K562 (cell line): ENCODE data around the gene SYK.

Source experiments
- CTCF ChIP-seq, 3 experiments: IDR thresholded peaks in 2 of 3; conservative IDR thresholded peaks in 1 of 3; 2 replicates each; pipeline ENCODE4 v1.5.1; 2011 to 2012; ENCODE audit warnings: low read length in 3 of 3, mild to moderate bottlenecking in 3 of 3, control low read depth in 2 of 3, improper control_type of control experiment in 1 of 3, inconsistent platforms in 1 of 3, low read depth in 1 of 3, mixed read lengths in 1 of 3, moderate library complexity in 1 of 3; ENCODE audit not compliant: insufficient read depth in 2 of 3
- MLLT1 ChIP-seq, 2 experiments: fragments of 450-650 bp; IDR thresholded peaks; 2 replicates each; pipeline ENCODE4 v1.6.1; 2016
- RFX5 ChIP-seq: IDR thresholded peaks from 2 replicates; pipeline ENCODE4 v1.6.1; 2011; ENCODE audit warnings: low read depth, mild to moderate bottlenecking, improper control_type of control experiment, low read length
- TBL1XR1 ChIP-seq, 2 experiments: IDR thresholded peaks; 2 replicates each; pipeline ENCODE4 v1.6.1; 2012; ENCODE audit warnings: improper control_type of control experiment in 2 of 2, low read length in 2 of 2, mild to moderate bottlenecking in 1 of 2
- TEAD4 ChIP-seq, 2 experiments: sonication (generic) in 1 of 2; formaldehyde crosslinking in 1 of 2; IDR thresholded peaks; 2 replicates each; pipeline versions ENCODE4 v1.6.1 to v1.8.0; 2012 to 2022; ENCODE audit warnings: borderline replicate concordance in 1 of 2, inconsistent platforms in 1 of 2, low read length in 1 of 2, mild to moderate bottlenecking in 1 of 2, missing genetic modification reagents in 1 of 2
- U2AF2 ChIP-seq: fragments of 200-400 bp; formaldehyde crosslinking; optimal IDR thresholded peaks from 2 replicates; pipeline ENCODE3; 2017; ENCODE audit warnings: low read depth, mild to moderate bottlenecking, low read length
- YY1 ChIP-seq, 3 experiments: IDR thresholded peaks; 2 replicates each; pipeline ENCODE4 v1.6.1; 2011; ENCODE audit warnings: low read length in 2 of 3, mild to moderate bottlenecking in 2 of 3, moderate library complexity in 2 of 3, borderline replicate concordance in 1 of 3, control low read depth in 1 of 3, low read depth in 1 of 3; ENCODE audit not compliant: insufficient read depth in 3 of 3, insufficient replicate concordance in 2 of 3, control insufficient read depth in 1 of 3, insufficient read length in 1 of 3; ENCODE audit errors: extremely low read depth in 1 of 3

- TF ChIP-seq YY1 (IDR thresholded peaks at IDR 0.05; ENCODE audit: borderline replicate concordance in 1 of 3, control insufficient read depth in 1 of 3, extremely low read depth in 1 of 3, insufficient read depth in 3 of 3, insufficient read length in 1 of 3, insufficient replicate concordance in 2 of 3, low read depth in 1 of 3, low read length in 2 of 3) (no peak), U2AF2 (no peak), TEAD4 (IDR thresholded peaks at IDR 0.05; ENCODE audit: low read length) (no peak), TEAD4 (CRISPR knock-in tag; IDR thresholded peaks at IDR 0.05; ENCODE audit: borderline replicate concordance) (no peak), TBL1XR1 (IDR thresholded peaks at IDR 0.05; ENCODE audit: low read length in 2 of 2) (no peak), RFX5 (no peak), MLLT1 (IDR thresholded peaks at IDR 0.05) (no peak), CTCF (IDR thresholded peaks at IDR 0.05 in 2 of 3, conservative IDR thresholded peaks at IDR 0.05 in 1 of 3; ENCODE audit: insufficient read depth in 2 of 3, low read depth in 1 of 3, low read length in 3 of 3) (no peak)
Measured at GRCh38 chr9:90795084-90795483, 6.5 kb upstream of the SYK start.
